Skeletal muscle satellite cell (primary cell): ENCODE measurements around the gene S100Z.
"Not testable (repeated sequence)": the region's sequence is repeated elsewhere in the genome, so short reads cannot be mapped to it uniquely, and the experiment has no call there.

Experiments used
- H3K27me3 ChIP-seq: 2 replicates; pipeline ENCODE4 v1.7.0; 2013; ENCODE audit warnings: low read length; ENCODE audit not compliant: control insufficient read depth, insufficient read depth
- H3K36me3 ChIP-seq: 2 replicates; pipeline ENCODE4 v1.7.0; 2013; ENCODE audit warnings: mild to moderate bottlenecking, control low read depth, low read length; ENCODE audit not compliant: insufficient read depth
- H3K4me1 ChIP-seq: 2 replicates; pipeline ENCODE4 v1.7.0; 2013; ENCODE audit warnings: low read length; ENCODE audit not compliant: control insufficient read depth, insufficient read depth
- H3K4me2 ChIP-seq: 2 replicates; pipeline ENCODE4 v1.7.0; 2013; ENCODE audit warnings: mild to moderate bottlenecking, low read length
- H3K4me3 ChIP-seq: 2 replicates; pipeline ENCODE4 v1.7.0; 2013; ENCODE audit warnings: low read length
- H3K9ac ChIP-seq: 2 replicates; pipeline ENCODE4 v1.7.0; 2013; ENCODE audit warnings: mild to moderate bottlenecking, low read depth, low read length, moderate library complexity
- H3K9me3 ChIP-seq: replicated peaks from 2 replicates; pipeline ENCODE4 v1.7.0; 2013; ENCODE audit warnings: mild to moderate bottlenecking, control low read depth, low read length

Gene S100Z

GRCh38 chr5:76942581-76942980 is 92.8 kb downstream of the S100Z start:
- H3K4me1 ChIP-seq, result peaks cover 21% of the 10 kb centered on the region
- H3K4me3 ChIP-seq, result no peak overlapping the region
- H3K9ac ChIP-seq, result no peak overlapping the region

GRCh38 chr5:76943006-76943405 is 93.2 kb downstream of the S100Z start:
- H3K9me3 ChIP-seq, result no peaks in the 10 kb centered on the region
- no peak overlapping the region for H3K9ac ChIP-seq
- H3K27me3 ChIP-seq, result no peaks in the 10 kb centered on the region
- no peaks in the 10 kb centered on the region for H3K36me3 ChIP-seq
- peak overlapping the region; percentile 19 for H3K4me2 ChIP-seq
- H3K4me3 ChIP-seq, result no peak overlapping the region
- H3K4me1 ChIP-seq, result peaks cover 21% of the 10 kb centered on the region

More at GRCh38 chr5:76942581-76942980, 92.8 kb downstream of the S100Z start:
- H3K9me3 ChIP-seq, result no peaks in the 10 kb centered on the region
- peak overlapping the region; percentile 19 for H3K4me2 ChIP-seq
- H3K27me3 ChIP-seq, result no peaks in the 10 kb centered on the region
- H3K36me3 ChIP-seq, result no peaks in the 10 kb centered on the region

GRCh38 chr5:76944638-76945037 is 94.8 kb downstream of the S100Z start:
- Histone ChIP-seq H3K9me3 (no peaks in the 10 kb centered on the region), H3K4me3 (no peak overlapping the region)

GRCh38 chr5:76945238-76945637 is 95.4 kb downstream of the S100Z start:
- H3K27me3 ChIP-seq, H3K4me2 ChIP-seq, H3K9me3 ChIP-seq, H3K36me3 ChIP-seq, H3K4me3 ChIP-seq, H3K9ac ChIP-seq: not testable (repeated sequence)
- H3K4me1 ChIP-seq, result peaks cover 21% of the 10 kb centered on the region

More at GRCh38 chr5:76944638-76945037, 94.8 kb downstream of the S100Z start:
- H3K27me3 ChIP-seq, result no peaks in the 10 kb centered on the region
- no peak overlapping the region for H3K9ac ChIP-seq
- H3K4me1 ChIP-seq, result peaks cover 21% of the 10 kb centered on the region
- no peaks in the 10 kb centered on the region for H3K36me3 ChIP-seq
- no peak overlapping the region for H3K4me2 ChIP-seq

GRCh38 chr5:76946090-76946489 is 96.3 kb downstream of the S100Z start:
- H3K4me1 ChIP-seq, result peaks cover 21% of the 10 kb centered on the region
- no peaks in the 10 kb centered on the region for H3K9me3 ChIP-seq
- H3K4me3 ChIP-seq, result no peak overlapping the region
- no peak overlapping the region for H3K4me2 ChIP-seq
- H3K9ac ChIP-seq, result no peak overlapping the region
- H3K27me3 ChIP-seq, result no peaks in the 10 kb centered on the region
- no peaks in the 10 kb centered on the region for H3K36me3 ChIP-seq

- H3K4me1 ChIP-seq, result peaks cover 15% of the 10 kb centered on the region
- H3K9me3 ChIP-seq, result no peaks in the 10 kb centered on the region
- H3K9ac ChIP-seq, result no peak overlapping the region
These were observed 97.3 kb downstream of the S100Z start for GRCh38 chr5:76947082-76947503.

GRCh38 chr5:76952795-76953536 is 103.2 kb downstream of the S100Z start, which contains the start of gene CRHBP:
TSS of gene CRHBP (plus strand) at chr5:76953045. CDS start at chr5:76953135, 90 bp downstream.
- Histone ChIP-seq H3K4me1 (peaks cover 5% of the 10 kb centered on the region), H3K4me2 (peak within 1 kb of the TSS; percentile 92), H3K9ac (no peak within 1 kb of the TSS), H3K4me3 (peak within 1 kb of the TSS; percentile 67), H3K36me3 (no peaks in the 10 kb centered on the region), H3K27me3 (peaks cover 39% of the 10 kb centered on the region), H3K9me3 (no peaks in the 10 kb centered on the region)

More at GRCh38 chr5:76947082-76947503, 97.3 kb downstream of the S100Z start:
- H3K4me3 ChIP-seq, result no peak overlapping the region
- H3K36me3 ChIP-seq, result no peaks in the 10 kb centered on the region
- no peak overlapping the region for H3K4me2 ChIP-seq
- no peaks in the 10 kb centered on the region for H3K27me3 ChIP-seq

GRCh38 chr5:76953551-76954382 is 104.0 kb downstream of the S100Z start:
- peaks cover 39% of the 10 kb centered on the region for H3K27me3 ChIP-seq
- peak overlapping the region; percentile 92 for H3K4me2 ChIP-seq
- H3K4me3 ChIP-seq, result peak overlapping the region; percentile 67
- no peak overlapping the region for H3K9ac ChIP-seq
- H3K9me3 ChIP-seq, result no peaks in the 10 kb centered on the region
- no peaks in the 10 kb centered on the region for H3K36me3 ChIP-seq
- H3K4me1 ChIP-seq, result peaks cover 11% of the 10 kb centered on the region

GRCh38 chr5:76954383-76954763 is 104.6 kb downstream of the S100Z start:
- H3K4me1 ChIP-seq, result peaks cover 17% of the 10 kb centered on the region
- H3K4me3 ChIP-seq, result peak overlapping the region; percentile 67
- H3K27me3 ChIP-seq, result peaks cover 39% of the 10 kb centered on the region
- peak overlapping the region; percentile 92 for H3K4me2 ChIP-seq
- H3K9me3 ChIP-seq, result no peaks in the 10 kb centered on the region
- H3K9ac ChIP-seq, result no peak overlapping the region
- no peaks in the 10 kb centered on the region for H3K36me3 ChIP-seq

- Histone ChIP-seq H3K9ac (no peak overlapping the region), H3K36me3 (no peaks in the 10 kb centered on the region), H3K27me3 (peaks cover 39% of the 10 kb centered on the region), H3K9me3 (no peaks in the 10 kb centered on the region), H3K4me1 (peaks cover 24% of the 10 kb centered on the region), H3K4me3 (no peak overlapping the region), H3K4me2 (no peak overlapping the region)
These were observed 106.2 kb downstream of the S100Z start for GRCh38 chr5:76956033-76956432.

GRCh38 chr5:76958991-76959767 is 109.4 kb downstream of the S100Z start:
- Histone ChIP-seq H3K4me2 (peak overlapping the region; percentile 60), H3K36me3 (no peaks in the 10 kb centered on the region), H3K27me3 (peaks cover 19% of the 10 kb centered on the region), H3K4me1 (peaks cover 20% of the 10 kb centered on the region), H3K9me3 (no peaks in the 10 kb centered on the region), H3K9ac (no peak overlapping the region), H3K4me3 (no peak overlapping the region)
